Kidney (tissue), 14 donors: Measurements from ENCODE around the gene BABAM2. TPM values are rescaled to one million over a fixed set of nuclear protein-coding genes. Genes with fewer than 3 reads are reported as not detected.

ENCODE experiments used
- DNase-seq, 5 donors: peaks; one replicate each; pipeline ENCODE4 v3.0.0-alpha.2; 2013 to 2020
- FAIRE-seq: peaks from 2 replicates; lab custom pipeline; 2012; peaks lifted over from hg19 to GRCh38; lab: Jason Lieb, UNC
- H3K27ac ChIP-seq, 2 donors: one replicate each; pipeline ENCODE4 v1.7.0; 2013; ENCODE audit warnings: low read depth in 2 of 2, low read length in 2 of 2, inconsistent platforms in 1 of 2
- H3K27me3 ChIP-seq: one replicate; pipeline ENCODE4 v1.7.1; 2013; ENCODE audit warnings: low read length, inconsistent platforms; ENCODE audit not compliant: control insufficient read depth, insufficient read depth
- H3K36me3 ChIP-seq, 3 donors: one replicate each; pipeline versions ENCODE4 v1.7.0 to v1.7.1; 2013; ENCODE audit warnings: low read length in 3 of 3, control low read depth in 1 of 3, inconsistent platforms in 1 of 3; ENCODE audit not compliant: insufficient read depth in 3 of 3, control insufficient read depth in 2 of 3
- H3K4me1 ChIP-seq, 3 donors: one replicate each; pipeline versions ENCODE4 v1.7.0 to v1.7.1; 2013; ENCODE audit warnings: low read length in 3 of 3, inconsistent platforms in 1 of 3, low read depth in 1 of 3; ENCODE audit not compliant: control insufficient read depth in 2 of 3, insufficient read depth in 2 of 3
- H3K4me3 ChIP-seq, 3 donors: one replicate each; pipeline versions ENCODE4 v1.7.0 to v1.8.1; 2013; ENCODE audit warnings: low read length in 3 of 3, control low read depth in 1 of 3, inconsistent platforms in 1 of 3
- H3K9ac ChIP-seq, 3 donors: one replicate each; pipeline versions ENCODE4 v1.7.0 to v1.7.1; 2013; ENCODE audit warnings: low read length in 3 of 3, control low read depth in 1 of 3, inconsistent platforms in 1 of 3
- H3K9me3 ChIP-seq, 3 donors: one replicate each; pipeline versions ENCODE4 v1.7.0 to v1.7.1; 2013; ENCODE audit warnings: low read length in 3 of 3, control low read depth in 1 of 3, inconsistent platforms in 1 of 3; ENCODE audit not compliant: control insufficient read depth in 2 of 3, insufficient read depth in 1 of 3
- CTCF ChIP-seq: IDR thresholded peaks from 3 replicates; pipeline ENCODE4 v1.5.1; 2012; ENCODE audit warnings: mild to moderate bottlenecking, moderate library complexity, borderline replicate concordance; ENCODE audit not compliant: insufficient read depth; ENCODE audit errors: extremely low read depth
- intact Hi-C: fragments of 100-400 bp; cut with DNase I; formaldehyde crosslinking; loops from one replicate; pipeline ENCODE4 v1.11.1; 2022
- polyA plus RNA-seq: library from polyadenylated mRNA; stranded (reverse); fragments of 350-450 nt; fragmentation: Illumina TruSeq; extraction: RNeasy Lipid Tissue Mini Kit (QIAGEN cat#74804); gene quantifications from one replicate; pipeline ENCODE4 v1.2.3, GENCODE V29; 2014; ENCODE audit warnings: low read depth, low replicate concordance; ENCODE audit not compliant: insufficient read depth
- total RNA-seq: library from RNA; stranded (reverse); fragmentation: NEBNext Ultra II Directional; extraction: Animal tissue kit (Norgen Biotek cat#: 25700); gene quantifications from one replicate; pipeline ENCODE4 v1.2.1, GENCODE V29; 2021
- donor health status: control.
- donor health status: control.
- donor health status: control.
- donor health status: control.
- donor health status: control.
- donor health status: DM: yes; HTN: yes; CAD: no.
- donor health status: Normal renal cell carcinoma (clear cell type).

The BABAM2 gene
- total and polyA plus RNA-seq, 2 donors from 2014 or later = 68.4 to 74.1 TPM

- Histone ChIP-seq H3K9me3 (no peaks in the 10 kb centered on the region), H3K27me3 (no peaks in the 10 kb centered on the region), H3K9ac (no peak overlapping the region), H3K4me1 (peaks cover 0 to 17% (median 12%) of the 10 kb centered on the region in 3 donors), H3K36me3 (no peaks in the 10 kb centered on the region), H3K4me3 (no peak overlapping the region), H3K27ac (peak overlapping the region in 1 of 2 donors; percentile 41)
- FAIRE-seq = no peak
- DNase-seq = peak in 2 of 5 donors; percentile 49 to 57
- intact Hi-C loops = no loop called here
- TF ChIP-seq CTCF = no peak
Observed at GRCh38 chr2:28117104-28117596, 226.6 kb downstream of the BABAM2 start.

- H3K4me1 ChIP-seq = peaks cover 0 to 17% (median 12%) of the 10 kb centered on the region in 3 donors
- no peak for DNase-seq
- no peaks in the 10 kb centered on the region for H3K9me3 ChIP-seq
Observed at GRCh38 chr2:28119631-28120030, 229.1 kb downstream of the BABAM2 start.

GRCh38 chr2:28128281-28128950, 237.9 kb downstream of the BABAM2 start:
- no peak overlapping the region for H3K9ac ChIP-seq
- no peaks in the 10 kb centered on the region for H3K27me3 ChIP-seq
- no peak for DNase-seq
- peaks cover 0 to 3% (median 2%) of the 10 kb centered on the region in 3 donors for H3K4me1 ChIP-seq
- FAIRE-seq = no peak
- intact Hi-C loops = no loop called here
- no peaks in the 10 kb centered on the region for H3K9me3 ChIP-seq
- no peak overlapping the region for H3K4me3 ChIP-seq
- no peaks in the 10 kb centered on the region for H3K36me3 ChIP-seq
- no peak for TF ChIP-seq CTCF
- no peak overlapping the region for H3K27ac ChIP-seq

More at GRCh38 chr2:28119631-28120030, 229.1 kb downstream of the BABAM2 start:
- no peak for FAIRE-seq
- Histone ChIP-seq H3K27ac (no peak overlapping the region), H3K9ac (no peak overlapping the region), H3K27me3 (no peaks in the 10 kb centered on the region), H3K36me3 (no peaks in the 10 kb centered on the region), H3K4me3 (no peak overlapping the region)
- intact Hi-C loops = no loop called here
- TF ChIP-seq CTCF = no peak
